Sigmoid colon (tissue), 4 donors: ENCODE results near the gene LIG3.

Experiments used
- EP300 ChIP-seq, 4 donors: sonication (generic); formaldehyde crosslinking; IDR thresholded peaks; one replicate each; pipeline ENCODE4 v1.6.1; 2017; ENCODE audit warnings: antibody characterized with exemption in 4 of 4
- POLR2A ChIP-seq, 2 donors: fragments of 450-650 bp; IDR thresholded peaks; one replicate each; pipeline ENCODE4 v1.6.1; 2016; ENCODE audit warnings: antibody characterized with exemption in 2 of 2, mild to moderate bottlenecking in 2 of 2, moderate library complexity in 2 of 2
- POLR2AphosphoS5 ChIP-seq, 4 donors: sonication (generic); formaldehyde crosslinking; IDR thresholded peaks; one replicate each; pipeline ENCODE4 v1.6.1; 2017; ENCODE audit warnings: antibody characterized with exemption in 4 of 4
- TF ChIP-seq, protein P1 (sequence below), 4 experiments: fragments of 450-650 bp in 3 of 4; fragments of 200-600 bp in 1 of 4; IDR thresholded peaks; one replicate each; pipeline ENCODE4 v1.5.1; 2016 to 2019; ENCODE audit warnings: antibody characterized with exemption in 4 of 4, mild to moderate bottlenecking in 3 of 4, moderate library complexity in 2 of 4

DNA sequence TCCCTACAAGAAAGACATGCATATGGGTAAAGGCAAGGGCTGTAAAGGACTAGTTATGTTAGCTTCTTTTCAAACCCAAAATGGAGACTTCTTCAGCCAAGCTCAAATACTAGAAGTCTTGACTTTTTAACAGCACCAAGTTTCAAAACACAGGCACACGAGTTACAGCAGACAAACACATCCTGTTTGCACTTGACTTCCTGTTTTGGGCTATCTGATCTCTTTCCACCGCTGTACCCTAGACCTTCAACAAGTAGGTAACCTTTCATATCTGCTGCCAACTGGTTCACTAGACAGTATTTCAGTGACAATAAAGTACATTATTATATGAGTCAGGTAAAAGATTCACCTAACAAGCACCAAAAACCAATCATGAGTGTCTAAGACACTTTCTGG lies 70.9 kb downstream of the LIG3 start:
- TF ChIP-seq, protein P1, sequence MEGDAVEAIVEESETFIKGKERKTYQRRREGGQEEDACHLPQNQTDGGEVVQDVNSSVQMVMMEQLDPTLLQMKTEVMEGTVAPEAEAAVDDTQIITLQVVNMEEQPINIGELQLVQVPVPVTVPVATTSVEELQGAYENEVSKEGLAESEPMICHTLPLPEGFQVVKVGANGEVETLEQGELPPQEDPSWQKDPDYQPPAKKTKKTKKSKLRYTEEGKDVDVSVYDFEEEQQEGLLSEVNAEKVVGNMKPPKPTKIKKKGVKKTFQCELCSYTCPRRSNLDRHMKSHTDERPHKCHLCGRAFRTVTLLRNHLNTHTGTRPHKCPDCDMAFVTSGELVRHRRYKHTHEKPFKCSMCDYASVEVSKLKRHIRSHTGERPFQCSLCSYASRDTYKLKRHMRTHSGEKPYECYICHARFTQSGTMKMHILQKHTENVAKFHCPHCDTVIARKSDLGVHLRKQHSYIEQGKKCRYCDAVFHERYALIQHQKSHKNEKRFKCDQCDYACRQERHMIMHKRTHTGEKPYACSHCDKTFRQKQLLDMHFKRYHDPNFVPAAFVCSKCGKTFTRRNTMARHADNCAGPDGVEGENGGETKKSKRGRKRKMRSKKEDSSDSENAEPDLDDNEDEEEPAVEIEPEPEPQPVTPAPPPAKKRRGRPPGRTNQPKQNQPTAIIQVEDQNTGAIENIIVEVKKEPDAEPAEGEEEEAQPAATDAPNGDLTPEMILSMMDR (IDR thresholded peaks at IDR 0.05), result no peak
- TF ChIP-seq POLR2A (IDR thresholded peaks at IDR 0.05), result no peak
- TF ChIP-seq POLR2AphosphoS5 (IDR thresholded peaks at IDR 0.05), result no peak
- no peak for TF ChIP-seq EP300 (IDR thresholded peaks at IDR 0.05)
